Endothelial cell of umbilical vein (primary cell): ENCODE results near the gene JPH2. TPM values are rescaled to one million over a fixed set of nuclear protein-coding genes. Genes with fewer than 3 reads are reported as not detected.

ENCODE experiments used
- BruUV-seq: library from RNA; stranded (reverse); fragments of 400-500 nt; replicated peaks from 2 replicates; lab custom pipeline; 2021; lab: Mats Ljungman, UMichigan
- CTCF ChIA-PET: fragments of 300-600, 350-600 bp; sonication (Branson Sonifier 250); formaldehyde crosslinking; loops from one replicate; lab custom pipeline; 2021; ENCODE audit warnings: antibody characterized with exemption, inconsistent platforms; lab: Charles Lee
- POLR2A ChIA-PET: fragments of 300-600, 350-600 bp; sonication (Branson Sonifier 250); formaldehyde crosslinking; loops from one replicate; lab custom pipeline; 2021; ENCODE audit warnings: antibody characterized with exemption, inconsistent platforms; lab: Charles Lee
- DNase-seq: peaks from one replicate; pipeline ENCODE4 v3.0.0-alpha.2; 2011; ENCODE audit warnings: low read depth, low spot score
- FAIRE-seq: peaks from 2 replicates; lab custom pipeline; 2011; peaks lifted over from hg19 to GRCh38; lab: Jason Lieb, UNC
- H2AFZ ChIP-seq: 2 replicates; pipeline ENCODE4 v1.6.0; 2012; ENCODE audit warnings: low read depth, low read length, control low read depth, inconsistent platforms
- H3K27ac ChIP-seq: 2 replicates; pipeline ENCODE4 v1.5.1; 2011; ENCODE audit warnings: low read depth, mild to moderate bottlenecking, control low read depth, low read length, moderate library complexity; ENCODE audit not compliant: insufficient read depth
- H3K27me3 ChIP-seq, 2 experiments: 2 replicates each; pipeline versions ENCODE4 v1.6.0 to v1.6.1; 2011; ENCODE audit warnings: low read length in 2 of 2, mixed read lengths in 1 of 2; ENCODE audit not compliant: control insufficient read depth in 2 of 2, insufficient read depth in 2 of 2
- H3K36me3 ChIP-seq, 2 experiments: 2 replicates in 1 of 2; 3 replicates in 1 of 2; pipeline ENCODE4 v1.5.1; 2011; ENCODE audit warnings: low read length in 2 of 2, mild to moderate bottlenecking in 1 of 2, moderate library complexity in 1 of 2; ENCODE audit not compliant: control insufficient read depth in 2 of 2, insufficient read depth in 2 of 2; ENCODE audit errors: extremely low read depth in 1 of 2
- H3K4me1 ChIP-seq: 3 replicates; pipeline ENCODE4 v1.5.1; 2011; ENCODE audit warnings: mild to moderate bottlenecking, low read length; ENCODE audit not compliant: control insufficient read depth, insufficient read depth; ENCODE audit errors: extremely low read depth
- H3K4me2 ChIP-seq: 2 replicates; pipeline ENCODE4 v1.6.1; 2011; ENCODE audit warnings: low read length, control low read depth, mixed read lengths; ENCODE audit not compliant: insufficient read depth
- H3K4me3 ChIP-seq, 3 experiments: fragments of 200-600 bp in 1 of 3; sonication (generic), shearing (Covaris generic) in 1 of 3; replicated peaks in 1 of 3; 2 replicates each; pipeline ENCODE4 v1.5.1; 2011 to 2016; ENCODE audit warnings: control low read depth in 3 of 3, low read length in 3 of 3, mild to moderate bottlenecking in 2 of 3, inconsistent platforms in 1 of 3, low read depth in 1 of 3, moderate library complexity in 1 of 3; ENCODE audit not compliant: insufficient read depth in 1 of 3
- H3K79me2 ChIP-seq: 2 replicates; pipeline ENCODE4 v1.6.0; 2012; ENCODE audit warnings: low read length, inconsistent platforms; ENCODE audit not compliant: control insufficient read depth, insufficient read depth
- H3K9ac ChIP-seq: replicated peaks from 2 replicates; pipeline ENCODE3; 2011; ENCODE audit warnings: low read length, control low read depth; ENCODE audit not compliant: insufficient read depth; ENCODE audit errors: extremely low read depth
- H3K9me1 ChIP-seq: replicated peaks from 3 replicates; pipeline ENCODE4 v1.6.0; 2011; ENCODE audit warnings: mild to moderate bottlenecking, low read length; ENCODE audit not compliant: control insufficient read depth, insufficient read depth; ENCODE audit errors: extremely low read depth
- H3K9me3 ChIP-seq: replicated peaks from 2 replicates; pipeline ENCODE4 v1.5.1; 2012; ENCODE audit warnings: low read length, inconsistent platforms; ENCODE audit not compliant: control insufficient read depth, insufficient read depth
- H4K20me1 ChIP-seq: replicated peaks from 2 replicates; pipeline ENCODE3; 2011; ENCODE audit warnings: mild to moderate bottlenecking, low read length; ENCODE audit not compliant: control insufficient read depth, insufficient read depth; ENCODE audit errors: extremely low read depth
- CTCF ChIP-seq, 2 donors: IDR thresholded peaks; 1 replicate in 1 of 2; 2 replicates in 1 of 2; pipeline ENCODE4 v1.5.1; 2011; ENCODE audit warnings: low read length in 2 of 2, mild to moderate bottlenecking in 2 of 2, moderate library complexity in 2 of 2, control low read depth in 1 of 2, inconsistent platforms in 1 of 2, low read depth in 1 of 2; ENCODE audit not compliant: insufficient read depth in 1 of 2; ENCODE audit errors: extremely low read depth in 1 of 2
- EZH2 ChIP-seq: IDR thresholded peaks from 2 replicates; pipeline ENCODE4 v1.6.1; 2012; ENCODE audit warnings: borderline replicate concordance, low read depth, mild to moderate bottlenecking, moderate library complexity, low read length, inconsistent platforms; ENCODE audit not compliant: severe bottlenecking
- FOS ChIP-seq: IDR thresholded peaks from 2 replicates; pipeline ENCODE4 v1.6.1; 2011; ENCODE audit warnings: mild to moderate bottlenecking, low read length, moderate library complexity, borderline replicate concordance; ENCODE audit not compliant: insufficient read depth
- GATA2 ChIP-seq: IDR thresholded peaks from 2 replicates; pipeline ENCODE4 v1.7.0; 2011; ENCODE audit warnings: low read depth, mild to moderate bottlenecking, moderate library complexity, mixed read lengths, low read length; ENCODE audit not compliant: insufficient read length, insufficient read depth
- JUN ChIP-seq: IDR thresholded peaks from 2 replicates; pipeline ENCODE4 v1.6.1; 2011; ENCODE audit warnings: borderline replicate concordance, low read depth; ENCODE audit not compliant: insufficient read length, insufficient read depth
- MAX ChIP-seq: IDR thresholded peaks from 2 replicates; pipeline ENCODE4 v1.6.1; 2011; ENCODE audit not compliant: insufficient read depth, insufficient read length
- MYC ChIP-seq: IDR thresholded peaks from one replicate; pipeline ENCODE4 v1.6.1; 2011; ENCODE audit warnings: mild to moderate bottlenecking, low read depth, low read length
- POLR2A ChIP-seq: IDR thresholded peaks from 2 replicates; pipeline ENCODE4 v1.6.1; 2012; ENCODE audit warnings: low read depth, mild to moderate bottlenecking, control low read depth, low read length
- POLR2AphosphoS5 ChIP-seq: IDR thresholded peaks from 2 replicates; pipeline ENCODE4 v1.6.1; 2012; ENCODE audit warnings: low read depth, mild to moderate bottlenecking, control low read depth, low read length, moderate library complexity; ENCODE audit not compliant: insufficient read depth
- dilution Hi-C: fragments of 300-500 bp; cut with MboI; formaldehyde crosslinking; loops from one replicate; pipeline ENCODE4 v1.15.0; 2019; ENCODE audit warnings: low sequenced_read_pairs; ENCODE audit not compliant: extremely low pct_ligation_motif_present
- intact Hi-C: fragments of 100-400 bp; cut with micrococcal nuclease; formaldehyde crosslinking; loops from one replicate; pipeline ENCODE4 v1.10.0; 2022
- polyA plus RNA-seq, 4 experiments: library from polyadenylated mRNA; depleted of rRNA in 3 of 4; stranded (reverse) in 3 of 4; unstranded in 1 of 4; fragments of >200 nt; gene quantifications; 2 replicates each; pipeline versions ENCODE4 v1.2.1 to v1.2.3, GENCODE V29; 2011 to 2012; ENCODE audit warnings: missing spikeins in 1 of 4
- total RNA-seq: library from RNA; stranded (reverse); gene quantifications from 2 replicates; pipeline ENCODE4 v1.2.3, GENCODE V29; 2021

The JPH2 gene
- total and polyA plus RNA-seq, 2 donors (not counting 3 experiments of a cell fraction or from before 2014, with no cell fraction given): not detected

GRCh38 chr20:44159711-44160110, 27.3 kb downstream of the JPH2 start:
- FAIRE-seq: no peak
- no peak overlapping the region for H3K9ac ChIP-seq
- CTCF ChIA-PET: no interaction called here

DNA sequence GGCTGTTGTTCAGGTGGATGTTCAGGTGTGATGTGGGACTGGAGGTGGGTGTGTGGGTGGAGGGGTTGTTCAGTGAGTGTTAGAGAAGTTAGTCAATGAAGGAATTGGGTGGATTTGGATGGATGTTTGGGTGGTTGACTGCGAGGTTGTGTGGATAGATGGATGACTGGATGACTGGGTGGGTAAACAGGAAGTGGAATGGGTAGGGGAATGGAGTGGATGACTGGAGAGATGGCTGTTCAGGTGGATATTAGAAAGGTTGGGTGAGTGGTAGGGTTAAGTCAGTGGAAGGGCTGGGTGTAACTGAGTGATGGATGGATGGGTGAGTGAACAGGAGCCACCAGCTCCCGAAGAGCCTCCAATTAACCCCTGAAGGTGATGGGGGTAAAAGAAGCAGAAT, 27.9 kb downstream of the JPH2 start:
- H3K9me3 ChIP-seq: no peaks in the 10 kb centered on the region
- H3K4me1 ChIP-seq: no peaks in the 10 kb centered on the region
- no peaks in the 10 kb centered on the region for H3K79me2 ChIP-seq
- no peaks in the 10 kb centered on the region for H3K9me1 ChIP-seq
- ChIA-PET POLR2A (no interaction called here), CTCF (no interaction called here)
- FAIRE-seq: no peak
- no peak overlapping the region for H3K9ac ChIP-seq
- dilution Hi-C loops (no loop called here), intact Hi-C loops (no loop called here)
- no peak for DNase-seq
- H3K36me3 ChIP-seq: no peaks in the 10 kb centered on the region
- no peak overlapping the region for H2AFZ ChIP-seq
- no peak overlapping the region for H3K4me2 ChIP-seq
- H4K20me1 ChIP-seq: no peaks in the 10 kb centered on the region
- no TSS peak for BruUV-seq
- H3K4me3 ChIP-seq: no peak overlapping the region
- no peak overlapping the region for H3K27ac ChIP-seq
- TF ChIP-seq POLR2AphosphoS5: no peak
- TF ChIP-seq CTCF (IDR thresholded peaks at IDR 0.05; ENCODE audit: extremely low read depth in 1 of 2, insufficient read depth in 1 of 2, low read depth in 1 of 2, low read length in 2 of 2): no peak
- no peak for TF ChIP-seq JUN
- TF ChIP-seq EZH2: no peak
- no peak for TF ChIP-seq MYC
- TF ChIP-seq GATA2: no peak
- no peak for TF ChIP-seq MAX
- TF ChIP-seq FOS: no peak
- no peaks in the 10 kb centered on the region for H3K27me3 ChIP-seq

More at GRCh38 chr20:44159711-44160110, 27.3 kb downstream of the JPH2 start:
- Histone ChIP-seq H3K4me2 (no peak overlapping the region), H2AFZ (no peak overlapping the region), H3K27ac (no peak overlapping the region), H4K20me1 (no peaks in the 10 kb centered on the region), H3K9me1 (no peaks in the 10 kb centered on the region), H3K36me3 (no peaks in the 10 kb centered on the region), H3K4me1 (no peaks in the 10 kb centered on the region), H3K27me3 (no peaks in the 10 kb centered on the region), H3K4me3 (no peak overlapping the region), H3K9me3 (no peaks in the 10 kb centered on the region), H3K79me2 (no peaks in the 10 kb centered on the region)
- TF ChIP-seq CTCF (IDR thresholded peaks at IDR 0.05; ENCODE audit: extremely low read depth in 1 of 2, insufficient read depth in 1 of 2, low read depth in 1 of 2, low read length in 2 of 2) (no peak), FOS (no peak), POLR2A (no peak), GATA2 (no peak)
- no TSS peak for BruUV-seq
- intact Hi-C loops (no loop called here), dilution Hi-C loops (no loop called here)
- POLR2A ChIA-PET: no interaction called here
- DNase-seq: no peak
